ENCODE results near the gene KCNJ6.
"Not testable (repeated sequence)": the region's sequence is repeated elsewhere in the genome, so short reads cannot be mapped to it uniquely, and the experiment has no call there.

Gene KCNJ6

DNA sequence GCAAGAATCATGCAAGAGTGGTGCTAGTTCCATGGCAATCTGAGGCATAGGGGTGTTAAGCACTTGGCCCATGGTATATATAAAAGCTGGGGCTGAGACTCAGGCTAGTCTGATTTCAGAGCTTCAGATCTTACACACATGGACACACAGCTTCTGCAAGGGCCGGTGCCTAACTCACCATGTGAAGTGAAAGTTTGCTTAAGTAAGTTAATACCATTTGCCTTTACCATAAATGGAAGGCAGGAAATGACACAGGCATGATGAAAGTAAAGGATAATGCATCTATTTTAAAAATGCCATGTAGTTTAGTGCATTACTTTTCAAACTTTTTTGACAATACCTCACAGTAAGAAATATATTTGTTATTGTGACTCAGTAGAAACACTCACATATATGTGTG, 122.6 kb downstream of the KCNJ6 start:
- intact Hi-C loops (cut with DNase I): no loop called here
- no peak for DNase-seq

DNA sequence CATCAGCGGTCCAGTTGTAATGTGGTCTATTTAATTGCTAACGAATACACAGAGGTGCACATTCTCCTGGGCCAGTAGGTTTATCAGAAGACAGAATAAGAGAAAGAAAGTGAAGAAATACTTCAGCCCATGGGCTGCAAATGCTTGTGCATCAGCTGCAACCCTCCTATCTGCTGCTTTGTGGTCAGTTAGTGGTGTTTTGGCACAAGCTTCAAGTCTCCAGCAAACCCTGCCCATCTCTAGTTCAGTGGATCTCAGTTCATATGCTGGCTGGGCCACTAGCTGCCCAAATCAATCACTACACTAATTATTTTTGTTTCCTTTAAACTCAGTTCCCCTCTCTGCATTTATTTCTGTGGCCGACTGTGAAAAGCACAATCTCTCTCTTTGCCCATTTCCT, 124.2 kb downstream of the KCNJ6 start:
- intact Hi-C loops (cut with DNase I): no loop called here
- no peak for DNase-seq

DNA sequence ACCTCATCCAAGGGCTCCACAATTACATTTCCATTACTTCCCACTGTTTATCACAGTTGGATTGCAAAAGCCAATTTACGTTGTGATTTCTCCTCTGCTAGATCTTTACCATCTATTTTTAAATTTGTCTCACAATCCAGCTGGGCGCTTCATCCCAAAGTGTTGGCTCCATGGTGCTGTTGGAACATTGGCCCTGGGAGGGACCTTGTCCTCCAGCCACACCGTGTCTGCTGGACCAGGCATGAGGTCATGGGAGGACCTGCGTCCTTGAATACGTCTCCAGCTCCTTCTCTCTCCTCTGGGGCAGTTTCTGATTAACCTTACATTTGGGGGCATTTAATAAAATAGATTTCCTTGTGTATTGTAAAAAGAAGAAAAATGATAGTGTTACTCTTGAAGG, 125.4 kb downstream of the KCNJ6 start:
- intact Hi-C loops (cut with DNase I): no loop called here
- DNase-seq: no peak

DNA sequence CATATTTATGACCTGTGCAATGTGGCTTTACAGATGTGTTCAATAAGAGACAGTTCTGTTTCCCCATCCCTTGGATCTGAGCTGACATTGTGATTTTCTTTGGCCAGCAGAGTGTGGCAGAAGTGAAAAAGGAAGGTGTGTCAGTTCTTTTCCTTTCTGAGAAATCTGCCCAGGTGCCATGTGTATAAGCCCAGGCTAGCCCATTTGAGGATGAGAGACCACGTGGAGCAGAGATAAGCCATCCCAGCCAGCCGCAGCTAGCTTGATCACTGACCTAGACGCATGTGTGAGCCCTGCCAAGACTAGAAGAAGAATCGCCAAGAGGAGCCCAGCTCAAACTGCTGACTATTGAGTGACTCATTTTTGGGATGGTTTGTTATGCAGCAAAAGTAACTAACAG, 127.8 kb downstream of the KCNJ6 start:
- intact Hi-C loops (cut with DNase I): no loop called here
- DNase-seq: no peak

DNA sequence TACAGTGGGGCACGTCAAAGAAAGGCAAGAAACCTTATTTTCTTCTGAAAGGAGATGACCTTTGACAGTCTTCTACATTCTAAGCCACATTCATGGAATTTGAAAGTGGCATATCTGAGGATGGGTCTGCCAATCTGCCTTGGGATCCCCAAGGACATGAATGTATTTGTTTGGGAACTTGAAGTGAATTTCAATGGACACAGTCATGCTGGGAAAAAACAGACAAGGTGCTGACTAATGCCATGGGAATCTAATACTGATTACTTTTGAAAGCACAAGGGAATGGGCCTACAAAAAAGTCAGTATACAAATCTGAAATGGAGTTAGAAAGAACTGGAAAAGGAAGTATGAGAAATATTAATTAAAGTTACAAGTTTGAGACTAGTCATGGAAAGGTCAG, 128.8 kb downstream of the KCNJ6 start:
- no peak for DNase-seq
- intact Hi-C loops (cut with DNase I): no loop called here

DNA sequence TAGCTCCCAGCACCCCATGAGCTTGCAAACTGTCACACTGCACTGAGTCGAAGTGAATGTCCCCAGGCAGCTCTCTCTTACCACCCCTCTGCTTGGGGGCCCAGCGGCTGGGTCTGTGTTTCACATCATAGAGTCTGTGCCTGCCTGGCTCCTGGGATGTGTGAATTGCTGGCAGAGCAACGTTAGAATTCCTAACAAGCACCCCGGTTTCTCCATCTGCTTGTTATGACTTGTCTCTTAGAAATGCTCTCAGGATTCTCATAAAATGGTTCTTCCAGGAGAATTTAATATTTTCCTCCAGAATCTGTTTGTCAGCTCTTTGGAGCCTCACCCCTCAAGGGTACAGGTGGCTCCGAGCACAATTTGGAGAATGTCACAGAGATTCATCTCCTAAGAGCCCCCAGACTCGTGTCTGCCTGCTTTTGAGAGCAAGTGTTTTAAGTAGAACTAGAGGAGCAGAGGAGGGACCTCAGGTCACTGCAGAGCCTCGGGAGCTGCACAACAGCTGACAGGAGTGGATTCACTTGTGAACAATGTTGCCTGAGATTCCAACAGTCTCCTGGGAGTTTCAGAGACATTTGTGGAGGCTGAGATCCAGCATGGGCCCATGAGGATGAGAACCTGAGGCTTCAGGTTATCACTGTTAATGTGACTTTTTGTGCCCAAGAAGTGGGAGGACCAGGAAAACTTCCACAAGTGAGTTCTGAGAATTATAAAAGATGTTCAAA, 131.5 kb downstream of the KCNJ6 start:
- DNase-seq: no peak
- intact Hi-C loops (cut with DNase I): no loop called here

DNA sequence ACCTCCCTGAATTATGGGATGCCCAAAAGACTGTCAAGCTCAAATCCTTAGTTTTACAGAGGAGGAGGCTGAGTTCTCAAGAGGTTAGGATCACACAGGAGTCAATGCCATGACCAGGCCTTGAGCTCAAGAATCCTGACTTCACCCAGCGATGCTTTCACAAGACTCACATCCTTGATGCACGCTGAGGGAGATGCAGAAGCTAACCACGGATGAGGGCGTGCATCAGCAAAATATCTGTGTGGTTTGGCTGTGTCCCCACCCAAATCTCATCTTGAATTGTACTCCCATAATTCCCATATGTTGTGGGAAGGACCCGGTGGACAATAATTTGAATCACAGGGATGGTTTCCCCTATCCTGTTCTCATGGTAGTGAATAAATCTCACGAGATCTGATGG, 133.2 kb downstream of the KCNJ6 start:
- no peak for DNase-seq
- intact Hi-C loops (cut with DNase I): no loop called here

DNA sequence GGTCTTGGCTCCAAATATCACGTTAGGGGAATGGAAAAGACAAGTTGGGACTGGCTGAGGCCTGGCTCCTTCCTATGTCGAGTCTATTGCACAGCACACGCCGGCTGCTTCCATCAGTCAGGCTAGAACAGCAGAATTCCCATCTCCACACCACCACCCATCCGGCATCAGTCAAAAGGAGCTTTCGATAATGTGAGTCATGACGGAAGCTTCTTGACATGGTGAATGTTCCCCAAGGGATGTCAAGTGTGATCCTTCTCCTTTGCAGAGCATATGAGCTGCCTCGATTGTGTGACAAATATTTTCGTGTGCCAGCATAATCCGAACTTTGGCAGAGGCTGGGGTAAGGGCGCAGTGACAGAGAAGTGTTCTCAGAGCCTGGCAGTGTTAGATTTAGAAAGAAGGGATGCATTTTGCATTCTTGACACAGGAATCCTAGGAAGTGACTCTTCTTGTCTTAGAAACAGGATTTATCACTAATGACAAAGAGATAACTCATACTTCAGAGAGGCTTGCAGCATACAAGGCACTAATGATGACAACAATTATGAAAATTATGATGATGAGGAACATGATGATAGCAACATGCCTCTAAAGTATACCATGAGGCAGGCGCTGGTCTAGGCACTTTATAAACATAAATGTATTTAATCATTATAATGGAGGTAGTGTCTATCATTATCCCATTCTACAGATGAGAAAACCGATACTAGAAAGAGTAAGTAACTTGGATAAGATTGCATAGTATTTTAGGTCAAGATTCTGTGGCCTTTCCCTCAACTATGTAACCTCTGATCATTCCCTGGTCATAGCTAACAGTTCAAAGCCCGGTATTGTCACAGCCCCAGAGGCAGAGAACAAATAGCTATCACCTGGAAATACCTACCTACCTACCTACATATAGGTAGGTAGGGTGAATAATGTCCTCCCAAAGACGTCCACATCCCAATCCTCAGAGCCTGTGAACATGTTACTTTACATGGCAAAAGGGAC, 135.0 kb downstream of the KCNJ6 start:
- no peak for DNase-seq
- intact Hi-C loops (cut with DNase I): no loop called here

DNA sequence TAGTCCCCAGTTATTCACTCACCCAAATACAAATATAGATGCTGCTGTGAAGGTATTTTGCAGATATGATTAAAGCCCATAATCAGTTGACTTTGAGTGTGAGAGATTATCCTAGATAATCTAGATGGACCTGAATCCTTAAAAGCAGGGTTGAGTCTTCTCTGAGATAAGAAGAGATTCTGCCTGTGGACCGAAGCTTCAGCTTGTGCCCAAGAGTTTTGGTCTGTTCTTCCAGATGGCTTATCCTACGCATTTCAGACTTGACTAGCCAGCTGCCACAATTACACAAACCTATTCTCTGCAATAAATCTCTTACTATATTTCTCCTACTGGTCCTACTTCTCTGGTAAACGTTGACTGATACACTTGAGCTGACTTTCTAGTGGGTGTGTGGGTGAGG, 145.1 kb downstream of the KCNJ6 start:
- DNase-seq: no peak
- intact Hi-C loops (cut with DNase I): no loop called here

DNA sequence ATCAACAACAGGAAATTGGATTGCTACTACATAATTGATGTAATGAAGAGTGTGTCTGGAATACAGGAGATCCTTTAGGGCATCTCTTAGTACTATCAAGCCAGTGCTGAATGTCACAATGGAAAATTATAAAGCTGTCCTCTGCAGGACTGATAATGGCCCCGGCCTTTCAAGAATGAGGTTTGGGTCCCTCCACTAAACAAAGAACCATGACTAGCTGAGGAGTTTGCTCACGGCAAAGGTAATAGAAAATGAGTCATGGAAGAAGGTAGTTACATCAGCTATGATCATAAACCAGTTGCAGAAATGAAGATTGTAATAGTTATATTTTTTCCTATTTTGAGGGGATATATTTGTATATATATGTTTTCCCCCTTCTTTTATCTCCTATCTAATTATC, 145.8 kb downstream of the KCNJ6 start:
- DNase-seq: no peak
- intact Hi-C loops (cut with DNase I): no loop called here

DNA sequence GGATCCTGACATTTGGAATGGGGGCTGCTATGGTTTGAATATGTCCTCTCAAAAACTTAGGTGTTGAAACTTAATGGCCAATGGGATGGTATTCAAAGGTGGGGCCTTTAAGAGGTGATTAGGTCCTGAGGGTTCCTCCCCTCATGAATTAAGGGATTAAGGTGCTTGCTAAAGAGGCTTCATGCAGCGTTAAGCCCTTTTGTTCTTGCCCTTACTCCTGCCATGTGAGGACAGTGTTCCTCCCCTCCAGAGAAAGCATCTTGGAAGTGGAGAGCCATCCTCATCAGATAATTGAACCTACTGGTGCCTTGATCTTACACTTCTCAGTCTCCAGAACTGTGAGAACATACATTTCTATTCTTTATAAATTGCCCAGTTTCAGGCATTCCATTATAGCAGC, 146.6 kb downstream of the KCNJ6 start:
- intact Hi-C loops (cut with DNase I): no loop called here

DNA sequence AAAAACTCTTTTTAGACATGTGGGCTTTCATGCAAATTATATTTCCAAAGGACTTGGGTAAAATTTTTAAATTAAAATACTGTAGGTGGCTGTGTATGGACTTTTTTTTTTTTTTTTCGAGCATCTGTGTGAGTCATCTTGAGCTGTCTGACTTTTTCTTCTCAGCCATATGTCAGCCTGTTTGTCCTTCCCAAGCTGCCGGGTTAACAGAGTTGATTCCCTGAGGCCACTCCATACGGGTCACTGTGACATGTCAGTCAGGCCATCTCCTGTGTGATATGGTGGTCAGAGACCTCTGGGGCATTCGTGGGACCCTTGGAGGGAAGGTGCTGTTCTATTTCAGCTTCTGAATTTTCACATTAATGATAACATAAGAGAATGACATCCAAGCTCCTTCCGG, 148.3 kb downstream of the KCNJ6 start:
- no peak for DNase-seq
- intact Hi-C loops (cut with DNase I): no loop called here

More for the DNA sequence above, 146.6 kb downstream of the KCNJ6 start:
- DNase-seq: no peak

DNA sequence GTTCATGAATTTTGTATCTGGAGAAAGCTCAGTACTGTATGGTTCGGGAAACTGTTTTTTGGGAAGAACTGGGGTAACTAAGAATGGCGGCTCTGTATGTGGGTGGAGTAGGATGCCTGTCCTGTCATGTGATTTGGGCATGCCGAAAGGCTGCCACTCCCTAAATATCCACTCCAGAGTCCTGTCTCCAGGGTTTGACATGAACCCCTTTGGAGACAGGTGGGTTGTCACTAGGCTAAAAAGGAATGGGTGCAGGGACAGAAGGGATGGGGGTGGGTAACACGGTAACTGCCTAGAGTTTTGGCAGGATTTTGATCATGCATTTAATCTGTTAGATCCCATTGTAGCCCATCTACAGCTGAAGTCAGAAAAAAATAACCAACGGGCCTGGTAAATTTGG, 150.1 kb downstream of the KCNJ6 start:
- intact Hi-C loops (cut with DNase I): no loop called here
- no peak for DNase-seq

DNA sequence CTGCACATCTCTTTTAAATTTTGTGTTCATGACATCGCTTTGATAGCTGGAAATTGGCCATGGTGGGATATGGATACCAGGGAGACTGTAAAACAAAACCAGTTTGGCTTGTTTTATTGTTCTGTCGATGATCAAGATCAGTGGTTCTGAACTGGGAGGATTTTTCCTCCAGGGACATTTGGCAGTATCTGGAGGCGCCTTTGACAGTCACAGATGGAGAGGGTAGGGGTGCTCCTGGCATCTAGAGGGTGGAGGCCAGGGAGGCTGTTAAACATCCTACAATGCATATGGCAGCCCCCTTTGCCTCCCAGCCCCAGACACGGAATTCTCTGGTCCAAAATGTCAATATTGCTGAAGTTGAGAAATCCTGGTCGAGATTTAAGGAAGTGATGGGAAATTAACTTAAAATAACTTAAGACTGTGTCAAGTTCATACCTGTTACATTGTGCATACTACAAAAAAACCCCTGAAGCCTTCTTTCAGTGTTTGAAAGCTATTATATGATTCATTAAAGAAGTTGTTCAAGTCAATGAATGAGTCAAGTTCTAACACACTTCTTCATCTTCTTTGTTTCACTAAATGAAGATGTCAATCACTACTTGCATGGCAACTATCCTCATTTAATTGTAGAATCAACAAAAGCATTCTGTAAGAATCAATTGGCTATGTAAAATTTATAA, 150.9 kb downstream of the KCNJ6 start:
- intact Hi-C loops (cut with DNase I): no loop called here
- DNase-seq: no peak

DNA sequence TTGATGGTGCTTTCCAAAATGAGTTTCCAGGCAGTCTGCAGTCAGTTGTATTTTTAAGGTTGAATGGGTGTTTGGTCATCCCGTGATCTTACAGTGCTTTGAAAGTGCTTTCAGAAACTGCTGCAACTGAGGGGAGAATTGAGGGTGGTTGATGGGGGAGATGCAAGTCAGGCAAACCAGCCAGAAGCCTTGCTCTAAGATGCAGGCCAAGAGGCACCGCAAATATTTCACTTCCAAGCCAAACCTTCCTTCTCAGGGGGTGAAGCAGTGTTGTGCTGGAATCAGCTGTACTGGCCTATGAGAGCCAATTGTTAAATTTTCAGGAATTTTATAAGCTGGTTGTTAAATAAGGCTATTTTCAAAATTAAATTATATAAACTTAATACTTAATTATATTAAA, 151.6 kb downstream of the KCNJ6 start:
- intact Hi-C loops (cut with DNase I): no loop called here
- DNase-seq: no peak

DNA sequence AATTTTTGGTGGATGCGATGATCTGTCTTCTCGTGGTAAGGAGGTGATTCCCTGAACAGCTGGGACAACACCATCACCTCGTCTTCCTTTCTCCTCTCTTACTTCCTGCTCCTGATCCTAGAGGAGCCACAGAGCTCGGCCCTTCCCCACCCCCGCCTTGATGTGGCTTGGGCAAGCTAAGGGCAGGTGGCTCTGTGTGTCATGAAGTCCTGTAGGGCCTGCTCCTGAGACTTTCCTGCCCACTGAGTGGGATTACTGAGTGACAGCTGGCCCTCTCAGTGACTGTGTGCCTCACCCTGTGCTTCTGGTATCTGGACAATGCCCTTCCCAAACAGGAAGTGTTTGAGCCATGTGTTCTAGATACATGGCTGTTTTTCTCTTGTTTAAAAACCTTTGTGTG, 153.0 kb downstream of the KCNJ6 start:
- DNase-seq: no peak
- intact Hi-C loops (cut with DNase I): no loop called here

DNA sequence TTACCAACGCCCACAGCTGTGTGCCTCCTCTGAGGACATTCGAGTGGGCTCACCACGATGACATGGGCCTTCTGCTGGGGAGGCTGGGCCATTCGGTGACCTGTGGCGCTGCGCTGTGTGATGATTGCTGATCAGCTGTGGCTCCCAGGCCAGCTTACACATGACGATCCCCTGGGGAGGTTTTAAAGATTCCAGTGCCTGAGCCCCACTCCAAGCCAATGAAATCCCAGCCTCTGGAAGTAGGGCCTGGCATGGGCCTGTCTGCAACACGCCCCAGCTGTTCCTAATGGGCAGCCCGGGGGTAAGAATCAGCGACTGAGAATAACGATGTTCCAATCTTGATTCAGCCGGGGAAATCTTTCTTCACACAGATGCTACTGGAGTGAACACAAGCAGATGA, 153.7 kb downstream of the KCNJ6 start:
- intact Hi-C loops (cut with DNase I): no loop called here

DNA sequence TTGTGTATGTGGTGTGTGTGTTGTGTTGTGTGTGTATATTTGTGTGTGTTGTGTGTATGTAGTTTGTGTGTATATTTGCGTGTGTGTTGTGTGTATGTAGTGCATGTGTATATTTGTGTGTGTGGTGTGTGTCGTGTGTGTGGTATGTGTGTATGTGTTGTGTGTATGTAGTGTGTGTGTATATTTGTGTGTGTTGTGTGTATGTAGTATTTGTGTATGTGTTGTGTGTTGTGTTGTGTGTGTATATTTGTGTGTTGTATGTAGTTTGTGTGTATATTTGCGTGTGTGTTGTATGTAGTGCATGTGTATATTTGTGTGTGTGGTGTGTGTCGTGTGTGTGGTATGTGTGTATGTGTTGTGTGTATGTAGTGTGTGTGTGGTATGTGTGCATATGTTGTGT, 154.9 kb downstream of the KCNJ6 start:
- DNase-seq; intact Hi-C loops (cut with DNase I): not testable (repeated sequence)

More for the DNA sequence above, 153.7 kb downstream of the KCNJ6 start:
- no peak for DNase-seq

DNA sequence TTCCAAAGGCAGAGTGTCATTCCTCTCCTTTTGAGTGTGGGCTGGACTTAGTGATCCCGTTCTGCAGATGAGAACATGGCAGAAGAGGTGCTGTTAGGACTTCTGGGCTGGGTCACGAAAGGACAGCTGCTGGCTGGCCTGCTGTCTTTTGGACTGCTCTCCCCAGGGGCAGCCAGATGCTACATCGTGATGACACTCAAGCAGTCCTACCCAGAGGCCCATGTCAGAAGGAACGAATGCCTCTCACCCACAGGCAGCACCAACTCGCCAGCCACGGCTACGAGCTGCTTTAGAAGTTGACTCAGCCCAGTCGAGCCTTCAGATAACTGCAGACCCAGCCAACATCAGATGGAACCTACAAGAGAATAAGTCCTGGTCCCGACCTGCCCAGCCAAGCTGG, 156.5 kb downstream of the KCNJ6 start:
- intact Hi-C loops (cut with DNase I): no loop called here
- DNase-seq: no peak

DNA sequence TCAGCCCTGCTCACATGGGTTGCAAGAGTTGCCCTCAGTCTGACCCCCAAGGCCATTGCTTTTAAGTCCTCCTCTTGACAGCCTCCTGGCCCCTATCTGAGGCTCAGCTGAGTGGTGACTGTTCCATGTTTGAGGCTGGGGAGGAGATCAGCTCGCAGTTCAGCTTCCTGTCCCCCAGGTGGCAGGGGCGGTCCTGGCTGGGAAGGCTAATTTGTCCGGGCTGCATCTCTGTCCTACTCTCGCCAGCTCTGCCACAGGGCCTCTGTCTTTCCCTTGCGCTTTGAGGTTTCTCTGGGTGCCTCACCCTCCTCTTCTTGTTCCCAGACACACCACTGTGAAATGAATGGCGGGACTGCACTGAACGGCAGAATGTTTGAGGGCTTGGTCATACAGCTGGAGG, 157.3 kb downstream of the KCNJ6 start:
- DNase-seq: no peak
- intact Hi-C loops (cut with DNase I): no loop called here
